MM.1S (cell line): Measurements from ENCODE around the gene HS6ST1.

Experiments used
- EZH2phosphoT487 ChIP-seq: fragments of 300-600 bp; sonication (generic); IDR thresholded peaks from 2 replicates; pipeline ENCODE4 v1.6.1; 2018; ENCODE audit warnings: antibody characterized with exemption, low read length
- TF ChIP-seq, protein P1 (sequence below): fragments of 300-600 bp; sonication (generic); IDR thresholded peaks from 2 replicates; pipeline ENCODE4 v1.5.1; 2016; ENCODE audit warnings: antibody characterized with exemption, low read length, mixed read lengths

DNA sequence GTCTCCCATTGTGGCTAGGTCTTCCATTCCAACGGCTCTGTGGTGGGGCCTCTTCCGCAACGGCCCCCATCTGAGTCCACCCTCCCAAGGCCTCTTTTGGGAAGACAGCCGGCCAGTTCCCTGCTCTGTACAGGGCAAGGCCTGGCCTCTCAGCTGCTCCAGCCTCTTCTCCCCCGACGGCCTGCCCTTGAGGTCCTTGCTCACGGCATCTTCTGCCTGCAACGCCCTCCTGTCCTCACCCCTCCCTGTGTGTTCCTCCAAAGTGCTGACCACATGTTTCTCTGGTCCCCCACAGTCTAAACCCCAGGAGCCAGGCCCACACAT is 16.0 kb downstream of the HS6ST1 start:
- TF ChIP-seq, protein P1, sequence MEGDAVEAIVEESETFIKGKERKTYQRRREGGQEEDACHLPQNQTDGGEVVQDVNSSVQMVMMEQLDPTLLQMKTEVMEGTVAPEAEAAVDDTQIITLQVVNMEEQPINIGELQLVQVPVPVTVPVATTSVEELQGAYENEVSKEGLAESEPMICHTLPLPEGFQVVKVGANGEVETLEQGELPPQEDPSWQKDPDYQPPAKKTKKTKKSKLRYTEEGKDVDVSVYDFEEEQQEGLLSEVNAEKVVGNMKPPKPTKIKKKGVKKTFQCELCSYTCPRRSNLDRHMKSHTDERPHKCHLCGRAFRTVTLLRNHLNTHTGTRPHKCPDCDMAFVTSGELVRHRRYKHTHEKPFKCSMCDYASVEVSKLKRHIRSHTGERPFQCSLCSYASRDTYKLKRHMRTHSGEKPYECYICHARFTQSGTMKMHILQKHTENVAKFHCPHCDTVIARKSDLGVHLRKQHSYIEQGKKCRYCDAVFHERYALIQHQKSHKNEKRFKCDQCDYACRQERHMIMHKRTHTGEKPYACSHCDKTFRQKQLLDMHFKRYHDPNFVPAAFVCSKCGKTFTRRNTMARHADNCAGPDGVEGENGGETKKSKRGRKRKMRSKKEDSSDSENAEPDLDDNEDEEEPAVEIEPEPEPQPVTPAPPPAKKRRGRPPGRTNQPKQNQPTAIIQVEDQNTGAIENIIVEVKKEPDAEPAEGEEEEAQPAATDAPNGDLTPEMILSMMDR = no peak
- TF ChIP-seq EZH2phosphoT487 = no peak
